Measurements from ENCODE around the gene TCF15.

GRCh38 chr20:655726-656624, 45.9 kb upstream of the TCF15 start:
- TF ChIP-seq CTCF (IDR thresholded peaks at IDR 0.05) (no peak), POLR2A (IDR thresholded peaks at IDR 0.05) (no peak), EP300 (IDR thresholded peaks at IDR 0.05) (no peak)
